ENCODE data around the gene KRT74.

KRT74 gene

DNA sequence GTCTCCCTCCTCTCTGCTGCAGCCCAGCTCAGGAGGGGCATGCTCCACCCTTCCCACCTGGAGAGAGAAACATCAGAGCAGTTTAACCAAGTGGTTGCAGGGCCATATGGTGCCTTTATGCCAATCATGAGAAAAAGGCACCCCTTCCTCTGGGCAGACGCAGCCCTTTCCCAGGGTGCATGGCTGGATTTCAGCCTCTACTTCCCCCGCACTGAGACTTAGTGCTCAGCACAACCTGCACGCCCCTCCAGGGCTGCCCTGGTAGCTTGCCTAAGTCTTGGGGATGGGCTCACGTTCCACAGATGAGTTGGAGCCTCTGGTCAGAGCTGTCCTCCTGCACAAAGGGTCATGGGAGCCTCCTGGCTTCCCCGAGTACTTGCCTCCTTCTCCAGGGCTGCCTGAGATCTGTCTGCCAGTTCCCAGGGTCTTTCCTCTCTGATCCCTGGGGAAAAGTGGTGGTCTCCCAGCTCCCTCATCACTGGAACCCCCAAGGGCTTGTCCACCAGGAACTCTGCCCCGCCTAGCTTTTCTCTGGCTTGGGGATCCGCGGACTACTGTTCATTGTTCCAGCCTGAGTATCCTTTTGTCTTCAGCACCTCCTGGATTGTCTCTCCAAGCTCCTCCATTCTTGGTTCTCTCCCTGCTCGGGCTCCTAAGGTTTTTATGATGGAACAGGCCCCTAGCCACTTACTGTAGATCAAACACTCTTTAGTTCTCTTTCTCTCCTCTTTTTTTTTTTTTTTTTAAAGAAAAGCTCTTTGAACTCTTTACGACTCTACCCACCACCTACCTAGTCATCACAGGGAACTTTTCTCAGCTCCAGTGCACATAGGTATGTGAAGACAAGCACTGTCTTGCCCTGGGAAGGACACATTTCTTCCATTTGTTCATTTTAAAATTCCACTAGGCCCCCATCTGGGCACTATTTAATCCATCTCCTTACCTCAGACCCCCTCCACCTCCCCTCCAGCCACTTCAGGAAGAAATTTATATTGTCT, 6.1 kb upstream of the KRT74 start:
- TF ChIP-seq, protein P1, sequence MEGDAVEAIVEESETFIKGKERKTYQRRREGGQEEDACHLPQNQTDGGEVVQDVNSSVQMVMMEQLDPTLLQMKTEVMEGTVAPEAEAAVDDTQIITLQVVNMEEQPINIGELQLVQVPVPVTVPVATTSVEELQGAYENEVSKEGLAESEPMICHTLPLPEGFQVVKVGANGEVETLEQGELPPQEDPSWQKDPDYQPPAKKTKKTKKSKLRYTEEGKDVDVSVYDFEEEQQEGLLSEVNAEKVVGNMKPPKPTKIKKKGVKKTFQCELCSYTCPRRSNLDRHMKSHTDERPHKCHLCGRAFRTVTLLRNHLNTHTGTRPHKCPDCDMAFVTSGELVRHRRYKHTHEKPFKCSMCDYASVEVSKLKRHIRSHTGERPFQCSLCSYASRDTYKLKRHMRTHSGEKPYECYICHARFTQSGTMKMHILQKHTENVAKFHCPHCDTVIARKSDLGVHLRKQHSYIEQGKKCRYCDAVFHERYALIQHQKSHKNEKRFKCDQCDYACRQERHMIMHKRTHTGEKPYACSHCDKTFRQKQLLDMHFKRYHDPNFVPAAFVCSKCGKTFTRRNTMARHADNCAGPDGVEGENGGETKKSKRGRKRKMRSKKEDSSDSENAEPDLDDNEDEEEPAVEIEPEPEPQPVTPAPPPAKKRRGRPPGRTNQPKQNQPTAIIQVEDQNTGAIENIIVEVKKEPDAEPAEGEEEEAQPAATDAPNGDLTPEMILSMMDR (IDR thresholded peaks at IDR 0.05; ENCODE audit: insufficient read depth, low read length, poor library complexity, severe bottlenecking), result no peak
- TF ChIP-seq EZH2phosphoT487 (conservative IDR thresholded peaks at IDR 0.05; ENCODE audit: low read length), result no peak
- H3K27ac ChIP-seq (ENCODE audit: low read depth, low read length), result no peak overlapping the region
- no peak overlapping the region for H2AFZ ChIP-seq (ENCODE audit: low read depth, low read length, severe bottlenecking)
- no peak overlapping the region for H3K9ac ChIP-seq (ENCODE audit: low read length)
- H3K36me3 ChIP-seq (ENCODE audit: low read length), result no peaks in the 10 kb centered on the region
- H3K27me3 ChIP-seq (ENCODE audit: low read length), result no peaks in the 10 kb centered on the region
- no peaks in the 10 kb centered on the region for H3K9me3 ChIP-seq (ENCODE audit: insufficient read depth, low read length)
- H4K20me1 ChIP-seq (ENCODE audit: low read depth, low read length), result no peaks in the 10 kb centered on the region
- H3K4me2 ChIP-seq (ENCODE audit: low read depth, low read length, poor library complexity, severe bottlenecking), result no peak overlapping the region
- H3K4me3 ChIP-seq (ENCODE audit: insufficient read depth, low read length, poor library complexity, severe bottlenecking), result no peak overlapping the region
- H3K9me2 ChIP-seq (replicated peaks; ENCODE audit: insufficient read depth, low read length), result no peaks in the 10 kb centered on the region
- no peaks in the 10 kb centered on the region for H3F3A ChIP-seq (ENCODE audit: insufficient read depth)
- no peaks in the 10 kb centered on the region for H3K79me2 ChIP-seq (ENCODE audit: insufficient read depth, low read length)

DNA sequence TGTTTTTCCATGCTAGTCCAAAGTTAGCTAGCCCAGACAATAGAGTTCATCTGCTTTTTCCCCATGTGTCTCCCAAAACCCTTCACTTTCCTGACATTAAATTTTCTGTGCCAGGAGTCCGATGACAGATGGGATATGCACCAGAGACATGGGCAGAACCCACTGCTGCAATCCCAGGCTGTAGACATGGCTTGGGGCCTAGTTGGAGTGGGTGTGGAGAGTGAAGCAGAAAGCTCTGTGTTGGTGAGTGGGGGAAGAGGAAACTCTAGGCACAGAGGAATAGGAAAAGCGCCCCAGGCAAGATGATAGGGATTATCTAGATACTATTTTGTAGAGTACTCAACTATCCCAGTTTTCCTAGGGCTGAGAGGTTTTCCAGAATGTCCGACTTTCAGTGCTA, 4.8 kb upstream of the KRT74 start:
- TF ChIP-seq EZH2phosphoT487 (conservative IDR thresholded peaks at IDR 0.05; ENCODE audit: low read length), result no peak
- TF ChIP-seq, protein P1 (IDR thresholded peaks at IDR 0.05; ENCODE audit: insufficient read depth, low read length, poor library complexity, severe bottlenecking), result no peak
- H3K9ac ChIP-seq (ENCODE audit: low read length), result no peak overlapping the region
- no peaks in the 10 kb centered on the region for H3K27me3 ChIP-seq (ENCODE audit: low read length)
- no peak overlapping the region for H3K4me2 ChIP-seq (ENCODE audit: low read depth, low read length, poor library complexity, severe bottlenecking)
- H3K79me2 ChIP-seq (ENCODE audit: insufficient read depth, low read length), result no peaks in the 10 kb centered on the region
- H3F3A ChIP-seq (ENCODE audit: insufficient read depth), result no peaks in the 10 kb centered on the region
- H3K9me2 ChIP-seq (replicated peaks; ENCODE audit: insufficient read depth, low read length), result no peaks in the 10 kb centered on the region
- H2AFZ ChIP-seq (ENCODE audit: low read depth, low read length, severe bottlenecking), result no peak overlapping the region
- no peak overlapping the region for H3K27ac ChIP-seq (ENCODE audit: low read depth, low read length)
- no peaks in the 10 kb centered on the region for H3K9me3 ChIP-seq (ENCODE audit: insufficient read depth, low read length)
- H3K4me3 ChIP-seq (ENCODE audit: insufficient read depth, low read length, poor library complexity, severe bottlenecking), result no peak overlapping the region
- no peaks in the 10 kb centered on the region for H3K36me3 ChIP-seq (ENCODE audit: low read length)
- no peaks in the 10 kb centered on the region for H4K20me1 ChIP-seq (ENCODE audit: low read depth, low read length)

DNA sequence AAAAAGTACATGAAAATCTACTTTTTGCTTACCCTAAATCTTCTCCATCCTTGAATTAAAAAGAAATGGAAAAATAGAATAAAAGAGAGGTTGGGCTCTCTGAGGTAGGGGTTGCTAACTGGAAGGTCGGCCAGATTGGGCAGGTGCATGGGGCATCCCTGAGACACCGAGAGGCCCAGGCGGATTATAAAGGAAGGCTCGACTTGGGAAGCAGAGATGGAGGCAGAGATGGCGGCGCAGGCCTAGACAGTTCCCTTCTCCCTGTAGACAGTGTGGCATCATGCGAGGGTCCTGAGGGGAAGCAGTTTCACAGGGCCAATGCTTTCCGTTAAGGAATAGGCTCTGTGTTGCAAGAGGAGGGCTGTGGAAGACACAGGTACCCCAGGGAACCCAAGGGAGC, 3.7 kb upstream of the KRT74 start:
- no peak overlapping the region for H3K4me3 ChIP-seq (ENCODE audit: insufficient read depth, low read length, poor library complexity, severe bottlenecking)
- H3K9ac ChIP-seq (ENCODE audit: low read length), result no peak overlapping the region
- H3K27ac ChIP-seq (ENCODE audit: low read depth, low read length), result no peak overlapping the region
- no peaks in the 10 kb centered on the region for H3K9me3 ChIP-seq (ENCODE audit: insufficient read depth, low read length)
- H3K79me2 ChIP-seq (ENCODE audit: insufficient read depth, low read length), result no peaks in the 10 kb centered on the region
- no peaks in the 10 kb centered on the region for H3K36me3 ChIP-seq (ENCODE audit: low read length)
- no peaks in the 10 kb centered on the region for H4K20me1 ChIP-seq (ENCODE audit: low read depth, low read length)
- TF ChIP-seq EZH2phosphoT487 (conservative IDR thresholded peaks at IDR 0.05; ENCODE audit: low read length), result no peak
- TF ChIP-seq, protein P1 (IDR thresholded peaks at IDR 0.05; ENCODE audit: insufficient read depth, low read length, poor library complexity, severe bottlenecking), result no peak
- H3K9me2 ChIP-seq (replicated peaks; ENCODE audit: insufficient read depth, low read length), result no peaks in the 10 kb centered on the region
- H3F3A ChIP-seq (ENCODE audit: insufficient read depth), result no peaks in the 10 kb centered on the region
- H2AFZ ChIP-seq (ENCODE audit: low read depth, low read length, severe bottlenecking), result no peak overlapping the region
- H3K27me3 ChIP-seq (ENCODE audit: low read length), result no peaks in the 10 kb centered on the region
- H3K4me2 ChIP-seq (ENCODE audit: low read depth, low read length, poor library complexity, severe bottlenecking), result no peak overlapping the region
